SH-SY5Y (cell line): ENCODE results near the gene UNC13A.

Source experiments
- GATA2 ChIP-seq: IDR thresholded peaks from 2 replicates; pipeline ENCODE4 v1.6.1; 2011; ENCODE audit warnings: mild to moderate bottlenecking, low read depth, low read length
- GATA3 ChIP-seq: IDR thresholded peaks from 2 replicates; pipeline ENCODE4 v1.6.1; 2011; ENCODE audit warnings: low read depth, mild to moderate bottlenecking, low read length, moderate library complexity

DNA sequence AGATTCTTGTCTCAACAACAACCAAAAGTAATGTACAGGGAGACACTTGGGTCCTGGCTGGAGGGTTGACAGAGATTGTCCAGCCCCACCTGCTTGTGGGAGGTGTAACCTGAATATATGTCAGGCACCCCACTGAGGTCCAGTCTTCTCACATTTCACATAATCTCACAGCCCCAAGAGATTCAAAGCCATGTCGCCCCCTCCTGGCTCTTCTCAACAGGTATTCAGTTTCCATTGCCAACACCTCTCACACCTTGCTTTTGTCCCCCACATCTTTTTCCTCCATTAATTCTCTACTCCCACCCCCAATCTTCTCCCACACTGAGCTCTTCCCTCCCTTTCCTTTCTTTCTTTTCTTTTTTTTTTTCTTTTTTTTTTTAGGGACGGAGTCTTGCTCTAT, 11.2 kb downstream of the UNC13A start:
- TF ChIP-seq GATA2: no peak
- no peak for TF ChIP-seq GATA3
